ENCODE results near the gene YAP1. TPM values are rescaled to one million over a fixed set of nuclear protein-coding genes. Genes with fewer than 3 reads are reported as not detected.

Gene YAP1
- total RNA-seq, 2 donors from 2014 or later: 355 to 434 TPM

GRCh38 chr11:102238391-102238821, 128.2 kb downstream of the YAP1 start:
- DNase-seq (ENCODE audit: low spot score): no peak
- Histone ChIP-seq H3K4me3 (no peak overlapping the region), H3K27me3 (replicated peaks; ENCODE audit: insufficient read depth) (no peaks in the 10 kb centered on the region), H3K36me3 (no peaks in the 10 kb centered on the region), H3K9me3 (no peaks in the 10 kb centered on the region), H3K27ac (no peak overlapping the region), H3K4me1 (ENCODE audit: control insufficient read depth in 1 of 2, low read depth in 2 of 2) (peaks cover 13 to 28% of the 10 kb centered on the region in 2 donors)
- ATAC-seq (ENCODE audit: insufficient number of reproducible peaks, low FRiP score, low read depth): no peak
- TF ChIP-seq CTCF (IDR thresholded peaks at IDR 0.05): no peak

DNA sequence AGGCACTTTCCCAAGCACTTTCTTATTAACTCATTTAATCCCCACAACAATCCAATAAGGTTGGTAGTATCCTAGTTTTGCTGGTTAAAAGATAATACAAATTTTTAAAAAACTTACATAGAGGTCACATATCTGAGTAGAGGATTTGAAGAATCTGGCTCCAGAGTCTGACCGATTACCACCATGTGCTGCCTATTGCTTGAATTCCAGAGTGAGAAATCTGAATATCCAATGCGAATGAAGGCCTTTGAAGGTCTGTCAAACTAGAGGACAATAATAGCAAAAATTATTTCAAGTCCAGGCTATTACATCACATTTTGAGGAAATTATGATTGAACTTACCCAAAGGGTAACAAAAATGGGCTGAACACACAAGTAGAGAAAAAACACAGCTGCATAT, 129.2 kb downstream of the YAP1 start:
- Histone ChIP-seq H3K4me1 (ENCODE audit: control insufficient read depth in 1 of 2, low read depth in 2 of 2) (peaks cover 13 to 27% of the 10 kb centered on the region in 2 donors), H3K27me3 (replicated peaks; ENCODE audit: insufficient read depth) (no peaks in the 10 kb centered on the region), H3K27ac (no peak overlapping the region), H3K36me3 (no peaks in the 10 kb centered on the region), H3K4me3 (no peak overlapping the region), H3K9me3 (no peaks in the 10 kb centered on the region)
- no peak for DNase-seq (ENCODE audit: low spot score)
- ATAC-seq (ENCODE audit: insufficient number of reproducible peaks, low FRiP score, low read depth): no peak
- no peak for TF ChIP-seq CTCF (IDR thresholded peaks at IDR 0.05)

- H3K9me3 ChIP-seq: no peaks in the 10 kb centered on the region
- no peaks in the 10 kb centered on the region for H3K36me3 ChIP-seq
- TF ChIP-seq CTCF (IDR thresholded peaks at IDR 0.05): no peak
- DNase-seq (ENCODE audit: low spot score) (no peak), ATAC-seq (ENCODE audit: insufficient number of reproducible peaks, low FRiP score, low read depth) (no peak)
- no peak overlapping the region for H3K27ac ChIP-seq
- H3K4me3 ChIP-seq: no peak overlapping the region
- peaks cover 13 to 22% of the 10 kb centered on the region in 2 donors for H3K4me1 ChIP-seq (ENCODE audit: control insufficient read depth in 1 of 2, low read depth in 2 of 2)
- H3K27me3 ChIP-seq (replicated peaks; ENCODE audit: insufficient read depth): no peaks in the 10 kb centered on the region
These were observed 129.7 kb downstream of the YAP1 start for GRCh38 chr11:102239911-102240310.

DNA sequence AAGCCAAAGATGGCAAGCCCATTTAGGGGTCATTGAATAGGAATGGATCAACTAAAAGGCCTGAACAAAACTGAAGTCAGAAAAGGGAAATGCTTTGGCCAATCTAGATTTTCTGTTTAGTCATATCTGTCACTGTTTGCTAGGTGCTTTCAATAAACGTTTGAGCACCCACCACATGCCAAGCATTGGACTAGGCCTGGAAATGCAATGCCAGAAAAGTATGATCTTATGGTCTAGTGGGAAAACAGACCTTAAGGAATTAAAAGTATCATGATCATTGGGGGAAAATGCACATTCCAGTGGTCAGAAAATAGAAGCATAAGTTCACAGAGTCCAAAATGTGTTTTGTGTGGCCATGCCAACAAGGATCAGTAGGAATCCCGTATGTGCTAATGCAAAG, 130.3 kb downstream of the YAP1 start:
- Histone ChIP-seq H3K4me1 (ENCODE audit: control insufficient read depth in 1 of 2, low read depth in 2 of 2) (peaks cover 9 to 19% of the 10 kb centered on the region in 2 donors), H3K9me3 (no peaks in the 10 kb centered on the region), H3K27ac (peak overlapping the region in 1 of 2 donors; percentile 45), H3K4me3 (no peak overlapping the region), H3K36me3 (no peaks in the 10 kb centered on the region), H3K27me3 (replicated peaks; ENCODE audit: insufficient read depth) (no peaks in the 10 kb centered on the region)
- ATAC-seq (ENCODE audit: insufficient number of reproducible peaks, low FRiP score, low read depth) (no peak), DNase-seq (ENCODE audit: low spot score) (no peak)
- no peak for TF ChIP-seq CTCF (IDR thresholded peaks at IDR 0.05)

DNA sequence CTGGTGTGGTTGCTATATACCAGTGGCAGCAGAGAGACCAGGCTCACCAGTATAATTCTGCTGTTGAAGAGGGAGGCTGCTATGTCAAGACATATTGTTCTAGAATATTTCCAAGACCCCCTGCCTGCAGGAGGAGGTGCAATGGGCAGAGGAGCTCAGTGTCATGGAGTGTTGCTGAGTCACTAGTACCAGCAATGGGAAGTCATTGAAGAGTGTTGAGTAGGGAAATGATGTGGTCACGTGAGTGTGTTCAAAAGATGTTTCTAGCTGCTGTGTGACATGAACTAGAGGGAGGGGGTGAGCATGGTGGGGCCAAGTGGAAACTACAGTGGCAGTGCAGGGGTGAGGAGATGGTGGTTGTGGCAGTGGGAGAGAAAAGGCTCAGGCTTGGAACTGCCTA, 130.8 kb downstream of the YAP1 start:
- H3K4me3 ChIP-seq: no peak overlapping the region
- no peak for TF ChIP-seq CTCF (IDR thresholded peaks at IDR 0.05)
- no peaks in the 10 kb centered on the region for H3K36me3 ChIP-seq
- no peaks in the 10 kb centered on the region for H3K27me3 ChIP-seq (replicated peaks; ENCODE audit: insufficient read depth)
- H3K27ac ChIP-seq: peak overlapping the region; percentile 28 to 45
- H3K4me1 ChIP-seq (ENCODE audit: control insufficient read depth in 1 of 2, low read depth in 2 of 2): peaks cover 9 to 19% of the 10 kb centered on the region in 2 donors
- no peak for ATAC-seq (ENCODE audit: insufficient number of reproducible peaks, low FRiP score, low read depth)
- no peak for DNase-seq (ENCODE audit: low spot score)
- H3K9me3 ChIP-seq: no peaks in the 10 kb centered on the region
